Neuronal stem cell (in vitro differentiated cells): ENCODE results near the gene FHIT.

Source experiments
- DNase-seq: peaks from one replicate; pipeline ENCODE4 v3.0.0-alpha.2; 2013; ENCODE audit warnings: low spot score
- H2AFZ ChIP-seq: one replicate; pipeline ENCODE4 v1.6.1; 2013; ENCODE audit warnings: mild to moderate bottlenecking, low read length, inconsistent platforms
- H2AK5ac ChIP-seq: 2 replicates; pipeline ENCODE4 v1.6.1; 2013; ENCODE audit warnings: low read depth, mild to moderate bottlenecking, inconsistent platforms, low read length, moderate library complexity, mixed read lengths
- H2BK120ac ChIP-seq: 2 replicates; pipeline ENCODE4 v1.6.1; 2013; ENCODE audit warnings: low read depth, mild to moderate bottlenecking, inconsistent platforms, low read length, moderate library complexity, mixed read lengths
- H2BK12ac ChIP-seq: one replicate; pipeline ENCODE4 v1.6.1; 2013; ENCODE audit warnings: low read length, inconsistent platforms
- H2BK15ac ChIP-seq: 2 replicates; pipeline ENCODE4 v1.6.1; 2013; ENCODE audit warnings: mild to moderate bottlenecking, low read length, inconsistent platforms, mixed read lengths
- H2BK5ac ChIP-seq: one replicate; pipeline ENCODE4 v1.6.1; 2013; ENCODE audit warnings: inconsistent platforms, mild to moderate bottlenecking, low read length, moderate library complexity
- H3K14ac ChIP-seq: one replicate; pipeline ENCODE4 v1.6.1; 2013; ENCODE audit warnings: low read length, inconsistent platforms
- H3K18ac ChIP-seq: 2 replicates; pipeline ENCODE4 v1.6.1; 2013; ENCODE audit warnings: low read length, inconsistent platforms
- H3K23ac ChIP-seq: 2 replicates; pipeline ENCODE4 v1.6.1; 2013; ENCODE audit warnings: low read depth, mild to moderate bottlenecking, mixed read lengths, low read length, inconsistent platforms; ENCODE audit not compliant: poor library complexity
- H3K27ac ChIP-seq: replicated peaks from 3 replicates; pipeline ENCODE4 v1.5.1; 2013; ENCODE audit warnings: low read length, inconsistent platforms
- H3K27me3 ChIP-seq, 3 experiments: 2 replicates each; pipeline ENCODE4 v1.6.1; 2013; ENCODE audit warnings: low read length in 3 of 3, mild to moderate bottlenecking in 2 of 3, inconsistent platforms in 1 of 3, low read depth in 1 of 3, mixed read lengths in 1 of 3, moderate library complexity in 1 of 3; ENCODE audit not compliant: control insufficient read depth in 3 of 3, insufficient read depth in 3 of 3
- H3K36me3 ChIP-seq, 2 donors: replicated peaks in 1 of 2; 2 replicates each; pipeline ENCODE4 v1.6.1; 2013; ENCODE audit warnings: low read length in 2 of 2; ENCODE audit not compliant: control insufficient read depth in 2 of 2, insufficient read depth in 2 of 2
- H3K4ac ChIP-seq: 2 replicates; pipeline ENCODE4 v1.6.1; 2013; ENCODE audit warnings: inconsistent platforms, mild to moderate bottlenecking, low read length, moderate library complexity
- H3K4me1 ChIP-seq, 2 donors: 1 replicate in 1 of 2; 2 replicates in 1 of 2; pipeline ENCODE4 v1.6.1; 2013; ENCODE audit warnings: low read length in 2 of 2, low read depth in 1 of 2; ENCODE audit not compliant: control insufficient read depth in 2 of 2, insufficient read depth in 1 of 2
- H3K4me2 ChIP-seq: one replicate; pipeline ENCODE4 v1.6.1; 2013; ENCODE audit warnings: mild to moderate bottlenecking, low read length, inconsistent platforms; ENCODE audit not compliant: insufficient read depth, poor library complexity, severe bottlenecking
- H3K4me3 ChIP-seq, 2 donors: 2 replicates each; pipeline ENCODE4 v1.5.1; 2013; ENCODE audit warnings: low read length in 2 of 2, mild to moderate bottlenecking in 2 of 2, inconsistent platforms in 1 of 2, moderate library complexity in 1 of 2
- H3K79me1 ChIP-seq: one replicate; pipeline ENCODE4 v1.6.1; 2013; ENCODE audit warnings: low read depth, mild to moderate bottlenecking, inconsistent platforms, low read length, moderate library complexity
- H3K9ac ChIP-seq: one replicate; pipeline ENCODE4 v1.6.1; 2013; ENCODE audit warnings: mild to moderate bottlenecking, low read depth, low read length, inconsistent platforms; ENCODE audit not compliant: poor library complexity
- H3K9me3 ChIP-seq, 2 donors: replicated peaks in 1 of 2; 2 replicates each; pipeline versions ENCODE3 to v1.6.1; 2013; ENCODE audit warnings: low read length in 2 of 2, mild to moderate bottlenecking in 2 of 2, inconsistent platforms in 1 of 2, low read depth in 1 of 2, mixed read lengths in 1 of 2, moderate library complexity in 1 of 2; ENCODE audit not compliant: control insufficient read depth in 2 of 2, insufficient read depth in 1 of 2
- H4K8ac ChIP-seq: one replicate; pipeline ENCODE4 v1.6.1; 2013; ENCODE audit warnings: low read depth, mild to moderate bottlenecking, inconsistent platforms, low read length, moderate library complexity
- H4K91ac ChIP-seq: one replicate; pipeline ENCODE4 v1.6.1; 2013; ENCODE audit warnings: low read length, low read depth, mild to moderate bottlenecking, inconsistent platforms; ENCODE audit not compliant: poor library complexity
- WGBS, 2 donors: extraction: QIAGEN DNeasy Blood & Tissue Kit; methylation state at CpG; one replicate each; pipeline ENCODE4 v1.1.7; 2013; ENCODE audit warnings: missing lambda C conversion rate in 2 of 2, mixed read lengths in 1 of 2; ENCODE audit not compliant: insufficient read length in 2 of 2, insufficient replicate concordance in 1 of 2; ENCODE audit errors: extremely low coverage in 2 of 2; 5-methylcytosine and 5-hydroxymethylcytosine counted together

FHIT gene

GRCh38 chr3:60220768-60221167 is 1030.5 kb downstream of the FHIT start:
- Histone ChIP-seq H2BK15ac (no peak overlapping the region), H3K14ac (no peak overlapping the region), H3K4ac (no peak overlapping the region), H2BK5ac (no peak overlapping the region), H2BK12ac (no peak overlapping the region), H4K8ac (no peak overlapping the region), H3K27me3 (no peaks in the 10 kb centered on the region), H3K4me2 (no peak overlapping the region), H2AFZ (no peak overlapping the region), H4K91ac (no peak overlapping the region), H3K18ac (no peak overlapping the region), H2AK5ac (no peak overlapping the region), H3K23ac (no peak overlapping the region), H2BK120ac (no peak overlapping the region), H3K9ac (no peak overlapping the region), H3K4me3 (no peak overlapping the region), H3K4me1 (no peaks in the 10 kb centered on the region), H3K79me1 (no peaks in the 10 kb centered on the region), H3K36me3 (no peaks in the 10 kb centered on the region), H3K9me3 (no peaks in the 10 kb centered on the region), H3K27ac (no peak overlapping the region)
- DNase-seq = no peak
- no CpG with 5 or more reads among the region's 4 CpGs for WGBS, 2 donors

GRCh38 chr3:60219501-60219900 is 1031.8 kb downstream of the FHIT start:
- Histone ChIP-seq H3K36me3 (no peaks in the 10 kb centered on the region), H4K91ac (no peak overlapping the region), H2BK120ac (no peak overlapping the region), H3K9ac (no peak overlapping the region), H3K4ac (no peak overlapping the region), H2BK12ac (no peak overlapping the region), H4K8ac (no peak overlapping the region), H3K14ac (no peak overlapping the region), H3K4me2 (no peak overlapping the region), H3K23ac (no peak overlapping the region), H3K27me3 (no peaks in the 10 kb centered on the region), H2BK15ac (no peak overlapping the region), H2AK5ac (no peak overlapping the region), H3K18ac (no peak overlapping the region), H3K9me3 (no peaks in the 10 kb centered on the region), H3K4me3 (no peak overlapping the region), H3K4me1 (no peaks in the 10 kb centered on the region), H3K27ac (no peak overlapping the region), H2AFZ (no peak overlapping the region), H3K79me1 (no peaks in the 10 kb centered on the region), H2BK5ac (no peak overlapping the region)
- DNase-seq = no peak
- no CpG with 5 or more reads among the region's 2 CpGs for WGBS, 2 donors

GRCh38 chr3:60217156-60217911 is 1033.9 kb downstream of the FHIT start:
- Histone ChIP-seq H3K36me3 (no peaks in the 10 kb centered on the region), H2AK5ac (no peak overlapping the region), H3K23ac (no peak overlapping the region), H2BK12ac (no peak overlapping the region), H3K79me1 (no peaks in the 10 kb centered on the region), H2BK5ac (no peak overlapping the region), H2BK15ac (no peak overlapping the region), H4K91ac (no peak overlapping the region), H3K9ac (no peak overlapping the region), H3K27ac (no peak overlapping the region), H3K14ac (no peak overlapping the region), H3K4me1 (no peaks in the 10 kb centered on the region), H3K4ac (no peak overlapping the region), H3K4me2 (no peak overlapping the region), H3K18ac (no peak overlapping the region), H2BK120ac (no peak overlapping the region), H4K8ac (no peak overlapping the region), H3K9me3 (no peaks in the 10 kb centered on the region), H3K4me3 (no peak overlapping the region), H3K27me3 (no peaks in the 10 kb centered on the region), H2AFZ (no peak overlapping the region)
- no peak for DNase-seq
- WGBS, 2 donors = no CpG with 5 or more reads among the region's 3 CpGs

GRCh38 chr3:60216462-60217075 is 1034.7 kb downstream of the FHIT start:
- H3K27me3 ChIP-seq = no peaks in the 10 kb centered on the region
- no peak overlapping the region for H3K18ac ChIP-seq
- H2BK120ac ChIP-seq = no peak overlapping the region
- H2BK12ac ChIP-seq = no peak overlapping the region
- no CpG with 5 or more reads among the region's 2 CpGs for WGBS, 2 donors
- H3K4me2 ChIP-seq = no peak overlapping the region
- H2BK5ac ChIP-seq = no peak overlapping the region
- no peak overlapping the region for H3K14ac ChIP-seq
- no peaks in the 10 kb centered on the region for H3K9me3 ChIP-seq
- no peak for DNase-seq
- no peak overlapping the region for H3K4me3 ChIP-seq
- no peak overlapping the region for H3K9ac ChIP-seq
- no peak overlapping the region for H4K91ac ChIP-seq
- no peak overlapping the region for H3K23ac ChIP-seq
- no peak overlapping the region for H2AFZ ChIP-seq
- no peaks in the 10 kb centered on the region for H3K4me1 ChIP-seq
- no peaks in the 10 kb centered on the region for H3K79me1 ChIP-seq
- H3K27ac ChIP-seq = no peak overlapping the region
- H4K8ac ChIP-seq = no peak overlapping the region
- no peak overlapping the region for H2BK15ac ChIP-seq
- no peak overlapping the region for H2AK5ac ChIP-seq
- H3K4ac ChIP-seq = no peak overlapping the region
- H3K36me3 ChIP-seq = no peaks in the 10 kb centered on the region
